Gastrocnemius medialis (tissue), 4 donors: ENCODE measurements around the gene SURF6.

Experiments
- CTCF ChIP-seq, 5 experiments: fragments of 450-650 bp in 3 of 5; fragments of 200-600 bp in 2 of 5; sonication (generic) in 2 of 5; IDR thresholded peaks in 4 of 5; conservative IDR thresholded peaks in 1 of 5; 1 replicate in 4 of 5; 2 replicates in 1 of 5; pipeline ENCODE4 v1.5.1; 2016 to 2019; ENCODE audit warnings: antibody characterized with exemption in 5 of 5, mild to moderate bottlenecking in 3 of 5, moderate library complexity in 3 of 5
- POLR2A ChIP-seq, 2 donors: fragments of 450-650 bp; IDR thresholded peaks; one replicate each; pipeline ENCODE4 v1.6.1; 2017; ENCODE audit warnings: antibody characterized with exemption in 2 of 2, mild to moderate bottlenecking in 2 of 2, moderate library complexity in 2 of 2

- no peak for TF ChIP-seq CTCF (IDR thresholded peaks at IDR 0.05 in 4 of 5, conservative IDR thresholded peaks at IDR 0.05 in 1 of 5)
- no peak for TF ChIP-seq POLR2A (IDR thresholded peaks at IDR 0.05)
Observed at GRCh38 chr9:133357656-133358055, 21.7 kb upstream of the SURF6 start.
